Neutrophil (primary cell): ENCODE results near the gene SDCCAG8.

Source experiments
- H3K27ac ChIP-seq: fragments of 200-600 bp; sonication (generic); 2 replicates; pipeline ENCODE4 v1.5.1; 2016; ENCODE audit warnings: mild to moderate bottlenecking, moderate library complexity
- H3K27me3 ChIP-seq: fragments of 200-600 bp; sonication (generic); 2 replicates; pipeline ENCODE4 v1.6.0; 2016; ENCODE audit warnings: mild to moderate bottlenecking
- H3K36me3 ChIP-seq: fragments of 200-600 bp; sonication (generic); 2 replicates; pipeline ENCODE4 v1.5.1; 2017
- H3K4me1 ChIP-seq, 2 experiments: fragments of 200-600 bp in 1 of 2; sonication (generic) in 1 of 2; 1 replicate in 1 of 2; 2 replicates in 1 of 2; pipeline versions ENCODE4 v1.5.1 to v1.6.1; 2013 to 2016; ENCODE audit warnings: low read depth in 1 of 2, low read length in 1 of 2, mild to moderate bottlenecking in 1 of 2, moderate library complexity in 1 of 2; ENCODE audit not compliant: control insufficient read depth in 1 of 2, insufficient read depth in 1 of 2
- H3K4me3 ChIP-seq, 2 experiments: fragments of 200-600 bp in 1 of 2; sonication (generic) in 1 of 2; 1 replicate in 1 of 2; 2 replicates in 1 of 2; pipeline ENCODE4 v1.5.1; 2013 to 2016; ENCODE audit warnings: low read depth in 1 of 2, low read length in 1 of 2, mild to moderate bottlenecking in 1 of 2, moderate library complexity in 1 of 2
- H3K9me3 ChIP-seq: fragments of 200-600 bp; sonication (generic); 2 replicates; pipeline ENCODE4 v1.5.1; 2016
- TF ChIP-seq, protein P1 (sequence below): fragments of 200-600 bp; sonication (generic); IDR thresholded peaks from 2 replicates; pipeline ENCODE4 v1.5.1; 2016; ENCODE audit warnings: antibody characterized with exemption

Gene SDCCAG8

DNA sequence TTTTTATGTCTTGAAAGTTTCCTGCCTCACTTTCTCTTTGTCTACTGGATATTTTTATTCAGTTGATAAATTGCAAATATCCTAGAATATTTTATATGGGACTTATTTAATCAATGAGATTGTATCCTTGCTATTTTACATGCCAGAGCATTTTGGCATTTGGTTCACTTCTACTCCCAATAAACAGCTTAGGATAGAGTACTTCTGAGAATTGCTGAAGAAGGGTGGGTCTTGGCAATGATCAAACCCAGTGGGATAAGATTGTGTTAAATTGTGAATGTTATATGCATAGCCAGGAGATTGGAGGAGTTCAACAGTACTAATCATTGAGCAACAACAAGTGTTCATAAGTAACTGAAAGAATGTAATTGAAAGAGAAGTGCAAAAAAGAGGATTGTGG is 60.1 kb downstream of the SDCCAG8 start:
- H3K36me3 ChIP-seq: no peaks in the 10 kb centered on the region
- no peaks in the 10 kb centered on the region for H3K27me3 ChIP-seq
- TF ChIP-seq, protein P1, sequence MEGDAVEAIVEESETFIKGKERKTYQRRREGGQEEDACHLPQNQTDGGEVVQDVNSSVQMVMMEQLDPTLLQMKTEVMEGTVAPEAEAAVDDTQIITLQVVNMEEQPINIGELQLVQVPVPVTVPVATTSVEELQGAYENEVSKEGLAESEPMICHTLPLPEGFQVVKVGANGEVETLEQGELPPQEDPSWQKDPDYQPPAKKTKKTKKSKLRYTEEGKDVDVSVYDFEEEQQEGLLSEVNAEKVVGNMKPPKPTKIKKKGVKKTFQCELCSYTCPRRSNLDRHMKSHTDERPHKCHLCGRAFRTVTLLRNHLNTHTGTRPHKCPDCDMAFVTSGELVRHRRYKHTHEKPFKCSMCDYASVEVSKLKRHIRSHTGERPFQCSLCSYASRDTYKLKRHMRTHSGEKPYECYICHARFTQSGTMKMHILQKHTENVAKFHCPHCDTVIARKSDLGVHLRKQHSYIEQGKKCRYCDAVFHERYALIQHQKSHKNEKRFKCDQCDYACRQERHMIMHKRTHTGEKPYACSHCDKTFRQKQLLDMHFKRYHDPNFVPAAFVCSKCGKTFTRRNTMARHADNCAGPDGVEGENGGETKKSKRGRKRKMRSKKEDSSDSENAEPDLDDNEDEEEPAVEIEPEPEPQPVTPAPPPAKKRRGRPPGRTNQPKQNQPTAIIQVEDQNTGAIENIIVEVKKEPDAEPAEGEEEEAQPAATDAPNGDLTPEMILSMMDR: no peak
- H3K4me1 ChIP-seq: peaks cover 50 to 52% of the 10 kb centered on the region in 2 experiments
- no peaks in the 10 kb centered on the region for H3K9me3 ChIP-seq
- H3K4me3 ChIP-seq: no peak overlapping the region
- no peak overlapping the region for H3K27ac ChIP-seq

DNA sequence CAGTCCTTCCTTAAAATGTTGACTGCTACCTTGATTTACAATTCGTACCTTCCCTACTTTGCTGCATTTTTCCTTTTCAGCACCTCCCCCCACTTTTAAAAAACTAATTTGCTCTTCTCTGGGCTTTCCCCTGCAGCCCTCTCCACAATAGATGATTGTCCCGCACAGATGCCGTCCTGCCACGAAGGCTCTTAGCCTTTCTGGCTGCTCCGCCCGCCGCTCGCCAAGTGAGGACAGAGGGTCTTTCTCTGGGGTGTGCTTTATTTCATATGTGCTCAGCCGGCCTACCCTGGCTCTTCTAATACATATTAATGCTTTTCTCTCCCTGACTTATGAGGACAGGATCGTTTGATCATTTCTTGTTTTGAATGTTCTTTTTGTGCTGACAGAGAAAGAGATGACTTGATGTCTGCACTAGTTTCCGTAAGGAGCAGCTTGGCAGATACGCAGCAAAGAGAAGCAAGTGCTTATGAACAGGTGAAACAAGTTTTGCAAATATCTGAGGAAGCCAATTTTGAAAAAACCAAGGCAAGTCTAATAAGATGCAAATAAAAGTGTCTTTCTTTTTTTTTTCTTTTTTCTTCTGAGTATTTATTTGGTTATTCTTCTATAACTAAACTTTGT is 60.6 kb downstream of the SDCCAG8 start:
- Histone ChIP-seq H3K9me3 (no peaks in the 10 kb centered on the region), H3K27ac (no peak overlapping the region), H3K4me1 (peaks cover 56 to 58% of the 10 kb centered on the region in 2 experiments), H3K4me3 (no peak overlapping the region), H3K36me3 (no peaks in the 10 kb centered on the region), H3K27me3 (no peaks in the 10 kb centered on the region)
- TF ChIP-seq, protein P1: no peak

DNA sequence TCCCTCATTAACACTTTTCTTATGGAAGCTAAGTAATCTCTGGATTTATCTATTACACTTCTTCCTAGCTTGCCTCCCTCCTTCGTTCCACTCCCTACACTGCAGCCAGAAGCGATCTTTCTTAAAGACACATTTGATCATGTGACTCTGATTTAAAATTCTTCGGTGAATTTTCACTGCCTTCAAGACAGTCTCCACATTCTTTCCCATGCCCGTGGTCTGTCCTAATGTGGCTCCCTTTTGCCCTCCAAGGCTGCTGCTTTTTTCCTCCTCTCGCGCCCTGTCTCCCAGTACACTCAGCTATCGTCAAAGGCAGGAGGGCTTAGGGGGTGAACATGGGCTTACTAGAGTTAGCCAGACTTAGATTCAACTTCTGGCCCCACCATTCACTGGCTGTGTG is 64.4 kb downstream of the SDCCAG8 start:
- H3K27ac ChIP-seq: peak overlapping the region; percentile 88
- H3K27me3 ChIP-seq: no peaks in the 10 kb centered on the region
- TF ChIP-seq, protein P1: no peak
- no peaks in the 10 kb centered on the region for H3K36me3 ChIP-seq
- H3K9me3 ChIP-seq: no peaks in the 10 kb centered on the region
- H3K4me3 ChIP-seq: no peak overlapping the region
- peaks cover 62 to 64% of the 10 kb centered on the region in 2 experiments for H3K4me1 ChIP-seq

DNA sequence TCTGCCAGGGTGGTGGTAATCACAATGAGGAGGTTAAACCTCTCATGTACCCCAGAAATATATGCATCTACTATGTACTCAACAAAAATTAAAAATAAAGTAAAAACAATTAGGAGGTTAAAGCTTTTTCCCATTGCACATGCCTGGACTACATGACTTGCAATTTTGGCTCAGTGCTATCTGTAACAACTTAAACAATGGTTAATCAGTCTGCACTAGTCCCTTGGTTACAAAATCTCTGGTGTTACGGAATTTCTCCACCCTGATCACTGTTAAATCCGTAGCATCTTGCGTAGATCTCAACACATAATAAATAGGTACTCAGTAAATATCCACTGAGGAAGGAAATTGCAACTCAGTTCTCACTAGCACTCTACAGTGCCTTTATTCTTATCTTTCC is 66.5 kb downstream of the SDCCAG8 start:
- H3K4me3 ChIP-seq: no peak overlapping the region
- H3K27ac ChIP-seq: peak overlapping the region; percentile 40
- TF ChIP-seq, protein P1: no peak
- no peaks in the 10 kb centered on the region for H3K9me3 ChIP-seq
- no peaks in the 10 kb centered on the region for H3K27me3 ChIP-seq
- peaks cover 62 to 63% of the 10 kb centered on the region in 2 experiments for H3K4me1 ChIP-seq
- H3K36me3 ChIP-seq: no peaks in the 10 kb centered on the region

DNA sequence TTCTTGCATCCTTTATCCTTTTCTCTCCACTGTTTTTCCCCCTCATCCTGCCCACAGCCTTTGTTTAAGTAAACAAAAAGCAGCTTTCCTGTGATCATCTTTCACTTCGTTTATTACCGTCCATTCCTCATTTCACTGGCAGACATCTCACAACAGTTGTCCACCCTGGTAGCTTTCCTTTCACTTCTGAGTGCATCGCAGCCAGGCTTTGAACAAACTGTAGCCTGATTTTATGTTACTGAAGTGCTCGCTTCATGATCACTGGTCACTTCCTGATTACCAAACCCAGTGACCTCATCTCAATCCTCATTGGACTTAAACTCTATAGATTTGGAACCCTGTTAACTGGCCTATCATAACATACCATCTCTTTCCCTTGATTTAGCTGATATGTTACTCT is 67.7 kb downstream of the SDCCAG8 start:
- H3K27ac ChIP-seq: peak overlapping the region; percentile 54
- TF ChIP-seq, protein P1: no peak
- H3K4me1 ChIP-seq: peaks cover 50 to 51% of the 10 kb centered on the region in 2 experiments
- H3K36me3 ChIP-seq: no peaks in the 10 kb centered on the region
- H3K4me3 ChIP-seq: no peak overlapping the region
- H3K9me3 ChIP-seq: no peaks in the 10 kb centered on the region
- no peaks in the 10 kb centered on the region for H3K27me3 ChIP-seq
